ENCODE measurements around the gene GALNT15. TPM values are rescaled to one million over a fixed set of nuclear protein-coding genes. Genes with fewer than 3 reads are reported as not detected.

GALNT15 gene
- polyA plus RNA-seq, 1 donor (not counting 4 experiments of a cell fraction or from before 2014, with no cell fraction given): not detected

GRCh38 chr3:16222547-16222946, 48.1 kb downstream of the GALNT15 start:
- Histone ChIP-seq H2AFZ (ENCODE audit: control insufficient read depth, low read length) (no peak overlapping the region), H3K4me1 (ENCODE audit: control insufficient read depth, extremely low read depth, insufficient read depth, low read length) (no peaks in the 10 kb centered on the region), H3K4me3 (ENCODE audit: control insufficient read depth in 2 of 3, extremely low read depth in 1 of 3, insufficient read depth in 2 of 3, low read depth in 1 of 3, low read length in 3 of 3) (no peak overlapping the region), H3K9ac (ENCODE audit: control insufficient read depth, extremely low read depth, insufficient read depth, low read length) (no peak overlapping the region), H3K79me2 (ENCODE audit: control insufficient read depth, insufficient read depth, low read length) (no peaks in the 10 kb centered on the region), H3K9me3 (ENCODE audit: control insufficient read depth, low read depth, low read length) (no peaks in the 10 kb centered on the region), H3K4me2 (ENCODE audit: control insufficient read depth, extremely low read depth, insufficient read depth, low read depth, low read length) (no peak overlapping the region), H3K36me3 (ENCODE audit: control insufficient read depth in 2 of 2, extremely low read depth in 1 of 2, insufficient read depth in 2 of 2, low read length in 2 of 2) (no peaks in the 10 kb centered on the region), H4K20me1 (ENCODE audit: control insufficient read depth, extremely low read depth, insufficient read depth, low read length) (no peaks in the 10 kb centered on the region), H3K27ac (ENCODE audit: control insufficient read depth, insufficient read depth, low read length) (no peak overlapping the region), H3K9me1 (ENCODE audit: control insufficient read depth, extremely low read depth, insufficient read depth, low read length) (no peaks in the 10 kb centered on the region), H3K27me3 (ENCODE audit: control insufficient read depth, extremely low read depth, insufficient read depth, low read length) (peaks cover 9% of the 10 kb centered on the region)
- dilution Hi-C loops (cut with MboI; ENCODE audit: extremely low pct_ligation_motif_present, low sequenced_read_pairs): no loop called here
- DNase-seq (ENCODE audit: low read depth, low spot score) (no peak), FAIRE-seq (no peak)
- TF ChIP-seq CTCF (optimal IDR thresholded peaks at IDR 0.05 in 1 of 3, IDR thresholded peaks at IDR 0.05 in 1 of 3, conservative IDR thresholded peaks at IDR 0.05 in 1 of 3; ENCODE audit: extremely low read depth in 1 of 3, insufficient read depth in 2 of 3, low read length in 3 of 3) (no peak), EZH2 (IDR thresholded peaks at IDR 0.05; ENCODE audit: low read length) (no peak)

GRCh38 chr3:16224325-16224724, 49.8 kb downstream of the GALNT15 start:
- no peak overlapping the region for H3K9ac ChIP-seq (ENCODE audit: control insufficient read depth, extremely low read depth, insufficient read depth, low read length)
- H2AFZ ChIP-seq (ENCODE audit: control insufficient read depth, low read length): no peak overlapping the region
- H3K4me3 ChIP-seq (ENCODE audit: control insufficient read depth in 2 of 3, extremely low read depth in 1 of 3, insufficient read depth in 2 of 3, low read depth in 1 of 3, low read length in 3 of 3): no peak overlapping the region
- H3K4me1 ChIP-seq (ENCODE audit: control insufficient read depth, extremely low read depth, insufficient read depth, low read length): no peaks in the 10 kb centered on the region
- H4K20me1 ChIP-seq (ENCODE audit: control insufficient read depth, extremely low read depth, insufficient read depth, low read length): no peaks in the 10 kb centered on the region
- H3K79me2 ChIP-seq (ENCODE audit: control insufficient read depth, insufficient read depth, low read length): no peaks in the 10 kb centered on the region
- dilution Hi-C loops (cut with MboI; ENCODE audit: extremely low pct_ligation_motif_present, low sequenced_read_pairs): no loop called here
- DNase-seq (ENCODE audit: low read depth, low spot score): no peak
- no peaks in the 10 kb centered on the region for H3K9me1 ChIP-seq (ENCODE audit: control insufficient read depth, extremely low read depth, insufficient read depth, low read length)
- TF ChIP-seq CTCF (optimal IDR thresholded peaks at IDR 0.05 in 1 of 3, IDR thresholded peaks at IDR 0.05 in 1 of 3, conservative IDR thresholded peaks at IDR 0.05 in 1 of 3; ENCODE audit: extremely low read depth in 1 of 3, insufficient read depth in 2 of 3, low read length in 3 of 3): no peak
- TF ChIP-seq EZH2 (IDR thresholded peaks at IDR 0.05; ENCODE audit: low read length): no peak
- no peaks in the 10 kb centered on the region for H3K36me3 ChIP-seq (ENCODE audit: control insufficient read depth in 2 of 2, extremely low read depth in 1 of 2, insufficient read depth in 2 of 2, low read length in 2 of 2)
- H3K27ac ChIP-seq (ENCODE audit: control insufficient read depth, insufficient read depth, low read length): no peak overlapping the region
- H3K4me2 ChIP-seq (ENCODE audit: control insufficient read depth, extremely low read depth, insufficient read depth, low read depth, low read length): no peak overlapping the region
- no peak for FAIRE-seq
- H3K27me3 ChIP-seq (ENCODE audit: control insufficient read depth, extremely low read depth, insufficient read depth, low read length): peaks cover 5% of the 10 kb centered on the region
- no peaks in the 10 kb centered on the region for H3K9me3 ChIP-seq (ENCODE audit: control insufficient read depth, low read depth, low read length)

Measured in keratinocyte (primary cell).